ENCODE measurements around the gene CCT5. TPM values are rescaled to one million over a fixed set of nuclear protein-coding genes. Genes with fewer than 3 reads are reported as not detected.
A peak's percentile ranks its signal among the peaks of the same experiment; 100 is the strongest.
"Not testable (repeated sequence)": the region's sequence is repeated elsewhere in the genome, so short reads cannot be mapped to it uniquely, and the experiment has no call there.

The CCT5 gene
- total RNA-seq, 1 donor = 359 TPM

- TF ChIP-seq CTCF (IDR thresholded peaks at IDR 0.05; ENCODE audit: insufficient read depth, low read length) = no peak
- peak overlapping the region; percentile 76 for H3K4me3 ChIP-seq (ENCODE audit: low read depth, low read length)
- DNase-seq (ENCODE audit: low read depth) = no peak
Measured at GRCh38 chr5:10306114-10306513, 56.0 kb downstream of the CCT5 start.

- DNase-seq (ENCODE audit: low read depth) = no peak
- no peak for TF ChIP-seq CTCF (IDR thresholded peaks at IDR 0.05; ENCODE audit: insufficient read depth, low read length)
- peak overlapping the region; percentile 76 for H3K4me3 ChIP-seq (ENCODE audit: low read depth, low read length)
Measured at GRCh38 chr5:10306806-10307205, 56.7 kb downstream of the CCT5 start.

DNA sequence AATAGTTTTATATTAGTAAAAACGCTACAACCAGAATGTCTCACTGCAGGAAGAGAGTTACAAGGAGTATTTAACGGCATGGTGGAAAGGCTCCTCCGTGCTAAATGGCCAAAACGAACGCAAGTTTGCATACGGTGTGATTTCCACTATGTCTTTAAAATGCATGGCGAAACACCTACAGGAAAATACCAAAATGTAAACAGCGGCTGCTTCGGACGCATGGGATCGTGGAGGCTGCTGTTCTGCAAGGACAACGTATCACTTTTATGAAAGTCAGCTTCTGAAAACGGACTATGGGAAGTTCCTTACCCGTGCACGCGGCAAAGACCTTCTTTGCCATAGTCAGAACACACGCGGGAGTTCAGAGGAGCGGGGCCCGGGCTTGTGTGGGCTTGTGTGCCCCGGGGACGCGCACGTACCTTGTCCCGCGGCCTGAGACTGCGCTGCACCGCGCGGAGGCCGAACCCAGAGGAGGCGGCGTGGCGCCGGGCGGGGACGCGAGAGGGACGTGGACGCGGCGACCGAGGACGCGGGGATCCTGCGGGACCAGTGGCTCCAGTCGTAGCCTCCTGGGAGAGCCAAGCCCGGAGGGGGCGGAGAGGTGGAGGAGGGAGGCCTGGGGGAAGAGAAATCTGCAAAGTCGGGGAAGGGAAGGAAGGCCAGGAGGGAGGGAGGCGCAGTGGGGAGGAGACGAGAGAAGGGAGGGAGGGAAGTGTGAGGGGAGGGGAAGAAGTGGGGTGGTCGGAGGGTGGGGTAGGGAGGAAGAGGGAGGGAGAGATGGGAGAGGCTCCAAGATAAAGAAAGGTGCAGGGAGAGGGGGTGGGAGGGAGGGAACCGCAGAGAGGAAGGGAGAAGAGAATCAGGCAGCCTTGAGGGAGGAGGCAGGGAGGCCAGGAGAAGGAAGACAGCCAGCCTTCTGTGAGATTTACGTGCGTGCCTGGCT, 57.4 kb downstream of the CCT5 start, which contains the start of gene CMBL:
Gene CMBL, minus strand, starts transcription at position 697 of the 943 bp plus-strand sequence. CDS start 17,140 bp downstream, outside the sequence.
- H3K4me3 ChIP-seq (ENCODE audit: low read depth, low read length) = peak within 1 kb of the TSS; percentile 76
- DNase-seq (ENCODE audit: low read depth) = peak; percentile 68
- TF ChIP-seq CTCF (IDR thresholded peaks at IDR 0.05; ENCODE audit: insufficient read depth, low read length) = no peak

- no peak for DNase-seq (ENCODE audit: low read depth)
- H3K4me3 ChIP-seq (ENCODE audit: low read depth, low read length) = no peak overlapping the region
- TF ChIP-seq CTCF (IDR thresholded peaks at IDR 0.05; ENCODE audit: insufficient read depth, low read length) = no peak
Measured at GRCh38 chr5:10308844-10309243, 58.8 kb downstream of the CCT5 start.

- TF ChIP-seq CTCF (IDR thresholded peaks at IDR 0.05; ENCODE audit: insufficient read depth, low read length) = no peak
- H3K4me3 ChIP-seq (ENCODE audit: low read depth, low read length) = no peak overlapping the region
- no peak for DNase-seq (ENCODE audit: low read depth)
Measured at GRCh38 chr5:10310066-10310779, 60.1 kb downstream of the CCT5 start.

GRCh38 chr5:10310835-10311570, 60.9 kb downstream of the CCT5 start:
- not testable (repeated sequence) for DNase-seq (ENCODE audit: low read depth); H3K4me3 ChIP-seq (ENCODE audit: low read depth, low read length)
